HG03575 (cell line): ENCODE data around the gene GBP5.
"Not testable (repeated sequence)": the region's sequence is repeated elsewhere in the genome, so short reads cannot be mapped to it uniquely, and the experiment has no call there.

ENCODE experiments used
- ATAC-seq: cut with Tn5 transposase; IDR thresholded peaks from one replicate; pipeline ENCODE4 v1.9.1; 2021; ENCODE audit not compliant: unreplicated experiment, insufficient number of reproducible peaks, low FRiP score; ENCODE audit errors: extremely low read depth

The GBP5 gene

GRCh38 chr1:89286549-89287180, 14.0 kb upstream of the GBP5 start:
- no peak for ATAC-seq

- ATAC-seq = no peak
These were observed 13.2 kb upstream of the GBP5 start for GRCh38 chr1:89285745-89286380.

- ATAC-seq = not testable (repeated sequence)
These were observed 11.6 kb upstream of the GBP5 start for GRCh38 chr1:89284078-89284763.

GRCh38 chr1:89280766-89281165, 8.1 kb upstream of the GBP5 start:
- ATAC-seq = no peak

GRCh38 chr1:89279011-89279466, 6.4 kb upstream of the GBP5 start:
- ATAC-seq = no peak

GRCh38 chr1:89277725-89278124, 5.1 kb upstream of the GBP5 start:
- ATAC-seq = no peak

GRCh38 chr1:89276690-89277089, 4.0 kb upstream of the GBP5 start:
- ATAC-seq = no peak

GRCh38 chr1:89274411-89274857, 1.8 kb upstream of the GBP5 start:
- no peak for ATAC-seq

- ATAC-seq = no peak
These were observed 691 bp upstream of the GBP5 start for GRCh38 chr1:89273324-89273778.

- no peak for ATAC-seq
These were observed 1.2 kb downstream of the GBP5 start for GRCh38 chr1:89271341-89272015.

- ATAC-seq = no peak
These were observed 2.2 kb downstream of the GBP5 start for GRCh38 chr1:89270423-89270822.

GRCh38 chr1:89269277-89269676, 3.4 kb downstream of the GBP5 start:
- no peak for ATAC-seq

GRCh38 chr1:89262643-89263042, 10.0 kb downstream of the GBP5 start:
- ATAC-seq = no peak

GRCh38 chr1:89261926-89262515, 10.6 kb downstream of the GBP5 start:
- ATAC-seq = no peak

GRCh38 chr1:89260566-89261255, 11.9 kb downstream of the GBP5 start:
- ATAC-seq = no peak

- no peak for ATAC-seq
These were observed 12.6 kb downstream of the GBP5 start for GRCh38 chr1:89260042-89260441.

- no peak for ATAC-seq
These were observed 13.2 kb downstream of the GBP5 start for GRCh38 chr1:89259283-89259971.

GRCh38 chr1:89257041-89257440, 15.6 kb downstream of the GBP5 start:
- no peak for ATAC-seq
